T-helper 1 cell treated with Interleukin-12 subunit alpha and Interleukin-12 subunit beta and Interleukin-4 antibody, amounts not matched to agents 30 μg/mL and 1 μg/mL, for 36 hours (primary cell): ENCODE results near the gene HECW1.

Experiments used
- H3K27ac Mint-ChIP-seq: one replicate; pipeline ENCODE4 v1.8.0; 2021; ENCODE audit warnings: mild to moderate bottlenecking, mixed read lengths
- H3K27me3 Mint-ChIP-seq: one replicate; pipeline ENCODE4 v1.8.0; 2021; ENCODE audit warnings: low read depth, mixed read lengths
- H3K36me3 Mint-ChIP-seq: one replicate; pipeline ENCODE4 v1.8.0; 2021; ENCODE audit warnings: low read depth, mixed read lengths
- H3K4me1 Mint-ChIP-seq: one replicate; pipeline ENCODE4 v1.8.0; 2021; ENCODE audit warnings: low read depth, mixed read lengths
- H3K4me3 Mint-ChIP-seq: one replicate; pipeline ENCODE4 v1.8.0; 2021; ENCODE audit warnings: mild to moderate bottlenecking, moderate library complexity, mixed read lengths
- H3K9me3 Mint-ChIP-seq: one replicate; pipeline ENCODE4 v1.8.0; 2021; ENCODE audit warnings: mixed read lengths

HECW1 gene

GRCh38 chr7:43260980-43261878 lies 148.8 kb downstream of the HECW1 start:
- Mint-ChIP-seq H3K27me3 (peaks cover 11% of the 10 kb centered on the region), H3K9me3 (no peaks in the 10 kb centered on the region), H3K4me3 (no peak overlapping the region)

DNA sequence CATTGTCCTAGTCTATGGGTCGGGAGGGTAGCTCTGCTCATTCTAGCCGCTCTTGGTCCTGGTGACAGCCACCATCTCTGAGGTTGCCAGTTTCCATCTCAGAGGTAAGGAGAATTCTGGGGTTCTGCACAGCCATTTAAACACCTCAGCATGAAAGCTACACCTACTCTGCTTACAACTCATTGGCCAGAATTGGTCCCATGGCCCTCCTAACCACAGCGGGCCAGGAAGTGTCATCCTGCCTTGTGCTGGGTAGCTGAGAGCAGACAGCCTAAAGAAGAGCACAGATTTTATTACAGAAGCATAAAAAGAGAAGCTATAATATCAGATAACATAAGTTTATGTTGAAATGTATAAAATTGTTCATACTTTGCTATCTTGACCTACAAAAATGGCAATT lies 152.7 kb downstream of the HECW1 start:
- no peaks in the 10 kb centered on the region for H3K36me3 Mint-ChIP-seq
- no peak overlapping the region for H3K27ac Mint-ChIP-seq
- H3K4me1 Mint-ChIP-seq: no peaks in the 10 kb centered on the region
- H3K4me3 Mint-ChIP-seq: no peak overlapping the region
- no peaks in the 10 kb centered on the region for H3K9me3 Mint-ChIP-seq
- H3K27me3 Mint-ChIP-seq: peaks cover 20% of the 10 kb centered on the region

More at GRCh38 chr7:43260980-43261878, 148.8 kb downstream of the HECW1 start:
- Mint-ChIP-seq H3K36me3 (no peaks in the 10 kb centered on the region), H3K27ac (no peak overlapping the region), H3K4me1 (no peaks in the 10 kb centered on the region)

DNA sequence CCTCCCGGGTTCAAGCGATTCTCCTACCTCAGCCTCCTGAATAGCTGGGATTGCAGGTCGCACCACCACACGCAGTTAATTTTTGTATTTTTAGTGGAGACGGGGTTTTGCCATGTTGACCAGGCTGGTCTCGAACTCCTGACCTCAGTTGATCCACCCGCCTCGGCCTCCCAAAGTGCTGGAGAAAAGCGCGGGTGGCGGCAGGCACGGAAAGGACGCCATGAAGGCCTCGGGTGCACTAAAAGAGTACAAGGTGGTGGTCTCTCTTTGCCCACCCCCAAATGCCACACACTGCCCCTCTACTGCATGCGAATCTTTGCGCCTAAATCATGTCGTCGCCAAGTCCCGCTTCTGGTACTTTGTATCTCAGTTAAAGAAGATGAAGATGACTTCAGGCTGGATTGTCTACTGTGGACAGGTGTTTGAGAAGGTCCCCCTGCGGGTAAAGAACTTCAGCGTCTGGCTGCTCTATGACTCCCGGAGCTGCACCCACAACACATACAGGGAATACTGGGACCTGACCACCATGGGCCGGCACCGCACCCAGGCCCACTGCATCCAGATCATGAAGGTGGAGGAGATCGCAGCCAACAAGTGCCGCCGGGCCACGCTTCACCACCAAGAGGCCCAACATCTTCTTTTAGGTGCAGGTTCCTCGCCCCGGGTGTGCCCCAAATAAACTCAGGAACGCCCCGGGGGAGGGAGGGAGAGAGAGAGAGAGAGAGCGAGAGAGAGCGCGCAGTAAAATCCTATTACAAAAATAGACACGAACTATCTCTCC lies 161.7 kb downstream of the HECW1 start:
- Mint-ChIP-seq H3K36me3 (no peaks in the 10 kb centered on the region), H3K27me3 (peaks cover 20% of the 10 kb centered on the region), H3K27ac (no peak overlapping the region), H3K4me3 (no peak overlapping the region), H3K4me1 (no peaks in the 10 kb centered on the region), H3K9me3 (peaks cover 3% of the 10 kb centered on the region)

GRCh38 chr7:43274752-43275151 lies 162.3 kb downstream of the HECW1 start:
- Mint-ChIP-seq H3K4me1 (no peaks in the 10 kb centered on the region), H3K4me3 (no peak overlapping the region), H3K36me3 (no peaks in the 10 kb centered on the region), H3K9me3 (peaks cover 3% of the 10 kb centered on the region), H3K27ac (no peak overlapping the region), H3K27me3 (peaks cover 16% of the 10 kb centered on the region)

DNA sequence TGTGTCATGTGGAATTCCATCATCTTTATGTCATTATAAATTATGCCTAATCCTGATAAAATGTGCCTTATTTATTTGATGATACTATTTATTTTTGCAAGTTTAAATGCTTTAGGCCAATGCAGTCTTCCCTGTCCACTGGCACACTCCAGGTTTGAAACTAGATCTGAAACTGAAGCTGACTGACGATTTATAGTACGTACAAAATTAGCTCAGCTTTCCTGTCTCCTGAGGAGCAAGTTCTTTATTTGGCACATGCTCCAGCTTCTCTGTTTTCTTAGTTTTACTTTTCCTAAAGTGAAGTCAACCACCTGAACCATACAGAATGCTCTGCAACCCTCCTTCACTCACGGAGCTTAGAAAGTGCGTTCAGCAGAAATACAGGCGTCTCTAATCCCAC lies 164.1 kb downstream of the HECW1 start:
- Mint-ChIP-seq H3K4me3 (no peak overlapping the region), H3K9me3 (peaks cover 3% of the 10 kb centered on the region), H3K27ac (no peak overlapping the region), H3K4me1 (no peaks in the 10 kb centered on the region), H3K27me3 (peaks cover 13% of the 10 kb centered on the region), H3K36me3 (no peaks in the 10 kb centered on the region)

- no peak overlapping the region for H3K27ac Mint-ChIP-seq
- peaks cover 3% of the 10 kb centered on the region for H3K27me3 Mint-ChIP-seq
- H3K4me3 Mint-ChIP-seq: no peak overlapping the region
- H3K9me3 Mint-ChIP-seq: no peaks in the 10 kb centered on the region
- no peaks in the 10 kb centered on the region for H3K36me3 Mint-ChIP-seq
- H3K4me1 Mint-ChIP-seq: no peaks in the 10 kb centered on the region
These were observed 165.7 kb downstream of the HECW1 start for GRCh38 chr7:43278088-43278644.

GRCh38 chr7:43281268-43281667 lies 168.8 kb downstream of the HECW1 start:
- Mint-ChIP-seq H3K4me1 (no peaks in the 10 kb centered on the region), H3K36me3 (no peaks in the 10 kb centered on the region), H3K27me3 (peaks cover 3% of the 10 kb centered on the region), H3K27ac (no peak overlapping the region), H3K4me3 (no peak overlapping the region), H3K9me3 (peaks cover 4% of the 10 kb centered on the region)

DNA sequence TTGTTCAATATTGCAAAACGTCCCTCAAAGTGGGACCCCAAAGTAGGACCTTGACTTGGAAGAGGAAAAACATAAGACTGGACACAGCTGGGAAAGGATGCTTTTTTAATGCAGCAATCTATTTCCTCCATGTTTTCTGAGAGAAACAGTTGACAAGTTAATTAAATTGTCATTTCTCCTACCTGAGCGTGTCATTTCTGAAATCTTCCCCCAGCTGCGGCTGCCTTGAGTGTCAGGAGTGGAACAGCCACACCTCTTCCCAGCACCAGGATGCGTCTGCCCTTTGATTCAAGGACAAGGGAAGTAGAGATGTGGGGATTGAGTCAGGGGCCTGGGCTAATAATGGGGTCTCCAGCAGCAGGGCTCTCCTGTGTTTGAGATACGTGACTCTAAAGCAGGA lies 171.3 kb downstream of the HECW1 start:
- Mint-ChIP-seq H3K4me1 (no peaks in the 10 kb centered on the region), H3K36me3 (no peaks in the 10 kb centered on the region), H3K27me3 (peaks cover 3% of the 10 kb centered on the region), H3K27ac (no peak overlapping the region), H3K4me3 (no peak overlapping the region), H3K9me3 (peaks cover 4% of the 10 kb centered on the region)

DNA sequence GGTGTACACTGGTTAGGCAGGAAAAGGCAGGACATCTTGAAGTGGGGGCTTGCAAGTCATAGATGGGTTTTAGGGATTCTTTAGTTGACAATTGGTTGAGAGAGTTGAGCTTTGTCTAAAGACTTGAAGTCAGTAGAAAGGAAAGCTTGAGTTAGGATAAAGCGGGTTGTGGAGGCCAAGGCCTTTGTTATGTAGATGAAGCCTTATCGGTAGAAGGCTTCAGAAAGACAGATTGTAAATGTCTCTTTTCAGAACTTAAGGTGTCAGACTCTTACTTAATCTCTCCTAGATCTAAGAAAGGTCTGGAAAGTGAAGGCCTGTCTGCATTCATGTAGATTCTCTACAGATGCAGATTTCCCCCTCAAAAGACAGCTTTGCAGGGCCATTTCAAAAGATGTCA lies 177.4 kb downstream of the HECW1 start:
- no peaks in the 10 kb centered on the region for H3K4me1 Mint-ChIP-seq
- peaks cover 15% of the 10 kb centered on the region for H3K9me3 Mint-ChIP-seq
- H3K27me3 Mint-ChIP-seq: no peaks in the 10 kb centered on the region
- H3K27ac Mint-ChIP-seq: no peak overlapping the region
- no peaks in the 10 kb centered on the region for H3K36me3 Mint-ChIP-seq
- H3K4me3 Mint-ChIP-seq: no peak overlapping the region

GRCh38 chr7:43290978-43291377 lies 178.5 kb downstream of the HECW1 start:
- H3K27ac Mint-ChIP-seq: no peak overlapping the region
- no peaks in the 10 kb centered on the region for H3K36me3 Mint-ChIP-seq
- H3K27me3 Mint-ChIP-seq: no peaks in the 10 kb centered on the region
- H3K4me1 Mint-ChIP-seq: no peaks in the 10 kb centered on the region
- no peak overlapping the region for H3K4me3 Mint-ChIP-seq
- peaks cover 12% of the 10 kb centered on the region for H3K9me3 Mint-ChIP-seq

- H3K4me3 Mint-ChIP-seq: no peak overlapping the region
- no peaks in the 10 kb centered on the region for H3K27me3 Mint-ChIP-seq
These were observed 179.3 kb downstream of the HECW1 start for GRCh38 chr7:43291789-43292188.

DNA sequence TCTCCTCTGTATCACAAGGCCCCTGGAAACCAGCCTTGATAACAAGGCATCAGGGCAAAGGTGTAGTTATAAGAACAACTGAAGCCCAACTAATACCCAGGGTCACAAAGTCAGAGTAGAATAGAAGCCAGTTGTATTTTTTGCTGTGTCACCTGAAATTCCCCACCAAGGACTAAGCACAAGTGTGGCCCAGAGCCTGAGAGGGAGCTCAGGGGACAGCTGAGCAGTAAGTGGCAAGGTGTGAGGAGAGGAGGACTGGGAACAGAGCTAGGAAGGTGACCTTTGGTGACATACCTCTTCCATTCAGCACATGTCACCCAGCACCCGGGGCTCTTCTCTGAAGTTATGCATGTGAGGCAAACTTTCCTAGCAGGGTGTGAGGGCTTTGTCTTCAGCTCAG lies 179.9 kb downstream of the HECW1 start:
- Mint-ChIP-seq H3K4me3 (no peak overlapping the region), H3K36me3 (no peaks in the 10 kb centered on the region), H3K27ac (no peak overlapping the region), H3K9me3 (peaks cover 11% of the 10 kb centered on the region), H3K4me1 (no peaks in the 10 kb centered on the region), H3K27me3 (no peaks in the 10 kb centered on the region)

More at GRCh38 chr7:43291789-43292188, 179.3 kb downstream of the HECW1 start:
- Mint-ChIP-seq H3K27ac (no peak overlapping the region), H3K4me1 (no peaks in the 10 kb centered on the region), H3K9me3 (peaks cover 11% of the 10 kb centered on the region), H3K36me3 (no peaks in the 10 kb centered on the region)

DNA sequence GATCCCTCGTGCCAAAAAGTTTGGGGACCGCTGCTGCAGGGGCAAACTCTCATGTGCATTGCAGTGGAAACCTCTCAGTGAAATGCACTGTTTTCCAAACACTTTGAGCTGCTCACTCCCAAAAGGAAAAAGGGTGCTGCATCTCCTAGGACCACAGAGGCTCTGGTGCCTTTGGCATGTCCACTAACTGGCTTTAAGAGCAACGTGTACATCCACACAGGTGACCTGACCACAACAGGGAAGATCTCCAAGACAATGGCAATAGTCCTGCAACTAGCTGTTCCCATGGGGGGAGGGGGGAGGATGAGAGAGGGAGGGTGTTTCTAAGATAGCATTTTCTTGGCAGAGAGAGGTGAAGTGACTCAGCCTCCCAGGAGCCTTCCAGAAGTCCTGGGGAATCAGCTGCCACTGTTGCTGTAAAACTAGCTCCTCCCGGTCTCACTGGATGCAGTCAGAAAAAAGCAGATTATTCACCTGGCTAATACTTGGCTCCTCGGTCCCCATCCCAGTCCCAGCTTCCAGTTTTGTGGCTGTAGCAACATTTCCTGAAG lies 181.7 kb downstream of the HECW1 start:
- H3K27me3 Mint-ChIP-seq: no peaks in the 10 kb centered on the region
- peaks cover 11% of the 10 kb centered on the region for H3K9me3 Mint-ChIP-seq
- H3K4me1 Mint-ChIP-seq: no peaks in the 10 kb centered on the region
- H3K36me3 Mint-ChIP-seq: no peaks in the 10 kb centered on the region
- H3K27ac Mint-ChIP-seq: no peak overlapping the region
- no peak overlapping the region for H3K4me3 Mint-ChIP-seq

DNA sequence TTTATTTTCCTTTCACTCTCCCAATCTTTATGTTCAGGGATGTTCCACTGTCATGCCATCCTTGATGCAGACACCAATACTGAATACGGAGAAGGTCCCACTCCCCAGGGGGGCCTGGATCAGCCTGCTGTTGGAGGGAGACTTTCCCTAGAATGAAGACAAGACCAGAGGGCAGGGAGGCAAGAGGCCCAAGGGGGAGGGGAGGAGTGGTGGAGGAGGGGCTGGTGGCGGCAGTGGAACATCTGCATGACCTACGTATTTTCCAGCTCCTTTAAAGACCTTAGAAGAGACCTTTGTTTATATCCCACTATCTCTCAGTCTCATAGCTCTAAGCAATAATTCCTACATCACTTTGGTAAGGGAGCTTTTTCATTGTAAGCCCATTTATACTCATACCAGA lies 183.0 kb downstream of the HECW1 start:
- H3K27me3 Mint-ChIP-seq: no peaks in the 10 kb centered on the region
- no peak overlapping the region for H3K4me3 Mint-ChIP-seq
- H3K9me3 Mint-ChIP-seq: peaks cover 9% of the 10 kb centered on the region
- no peaks in the 10 kb centered on the region for H3K36me3 Mint-ChIP-seq
- H3K27ac Mint-ChIP-seq: no peak overlapping the region
- H3K4me1 Mint-ChIP-seq: no peaks in the 10 kb centered on the region
